ENCODE data around the gene ITPKC. TPM values are rescaled to one million over a fixed set of nuclear protein-coding genes. Genes with fewer than 3 reads are reported as not detected.
A peak's percentile ranks its signal among the peaks of the same experiment; 100 is the strongest.

The ITPKC gene
- total RNA-seq, 4 donors from 2014 or later, result 34.5 to 43.9 (median 38.9) TPM

GRCh38 chr19:40717880-40718773 is 1.2 kb downstream of the ITPKC start:
- Histone ChIP-seq H3K27ac (peak overlapping the region; percentile 89 to 99 (median 96)), H3K9me3 (no peaks in the 10 kb centered on the region), H3K27me3 (no peaks in the 10 kb centered on the region), H3K4me1 (peaks cover 0 to 56% (median 26%) of the 10 kb centered on the region in 4 donors), H3K36me3 (peaks cover 0 to 10% (median 0%) of the 10 kb centered on the region in 3 donors), H3K4me3 (peak overlapping the region; percentile 69 to 91 (median 81))
- TF ChIP-seq, protein P1, sequence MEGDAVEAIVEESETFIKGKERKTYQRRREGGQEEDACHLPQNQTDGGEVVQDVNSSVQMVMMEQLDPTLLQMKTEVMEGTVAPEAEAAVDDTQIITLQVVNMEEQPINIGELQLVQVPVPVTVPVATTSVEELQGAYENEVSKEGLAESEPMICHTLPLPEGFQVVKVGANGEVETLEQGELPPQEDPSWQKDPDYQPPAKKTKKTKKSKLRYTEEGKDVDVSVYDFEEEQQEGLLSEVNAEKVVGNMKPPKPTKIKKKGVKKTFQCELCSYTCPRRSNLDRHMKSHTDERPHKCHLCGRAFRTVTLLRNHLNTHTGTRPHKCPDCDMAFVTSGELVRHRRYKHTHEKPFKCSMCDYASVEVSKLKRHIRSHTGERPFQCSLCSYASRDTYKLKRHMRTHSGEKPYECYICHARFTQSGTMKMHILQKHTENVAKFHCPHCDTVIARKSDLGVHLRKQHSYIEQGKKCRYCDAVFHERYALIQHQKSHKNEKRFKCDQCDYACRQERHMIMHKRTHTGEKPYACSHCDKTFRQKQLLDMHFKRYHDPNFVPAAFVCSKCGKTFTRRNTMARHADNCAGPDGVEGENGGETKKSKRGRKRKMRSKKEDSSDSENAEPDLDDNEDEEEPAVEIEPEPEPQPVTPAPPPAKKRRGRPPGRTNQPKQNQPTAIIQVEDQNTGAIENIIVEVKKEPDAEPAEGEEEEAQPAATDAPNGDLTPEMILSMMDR (IDR thresholded peaks at IDR 0.05), result no peak
- no peak for TF ChIP-seq POLR2A (IDR thresholded peaks at IDR 0.05)
- DNase-seq, result peak; percentile 23 to 74 (median 64)

DNA sequence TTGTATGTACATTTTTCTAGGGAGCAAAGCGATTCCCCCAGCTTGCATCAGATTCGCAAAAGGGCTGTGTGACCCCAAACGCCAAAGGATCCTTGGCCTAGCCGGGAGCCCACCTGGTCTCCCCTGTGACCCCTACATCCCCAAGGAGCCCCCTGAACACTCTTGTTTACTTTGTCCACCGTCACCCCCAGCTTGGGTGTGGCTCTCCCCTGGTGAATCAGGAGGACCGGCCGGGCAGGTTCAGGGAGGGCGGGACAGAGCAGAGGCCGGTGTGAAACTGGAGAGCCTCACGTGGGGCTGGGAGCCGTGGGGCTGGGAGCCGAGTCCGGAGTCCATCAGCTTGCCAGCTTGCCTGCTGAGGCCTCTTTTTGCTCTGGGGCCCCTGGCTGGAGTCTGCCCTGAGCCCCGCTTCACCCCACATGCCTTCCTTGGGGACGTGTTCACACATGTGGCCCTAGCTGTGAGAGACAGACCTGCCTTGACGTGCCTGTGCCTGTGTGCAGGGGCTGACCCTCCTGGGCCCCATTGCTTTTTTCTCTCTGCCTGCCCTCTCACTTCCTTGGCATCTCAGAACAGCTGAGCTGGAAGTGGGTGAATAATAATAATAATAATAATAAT is 2.0 kb downstream of the ITPKC start:
- Histone ChIP-seq H3K4me3 (peak overlapping the region; percentile 69 to 91 (median 81)), H3K27me3 (no peaks in the 10 kb centered on the region), H3K9me3 (no peaks in the 10 kb centered on the region), H3K36me3 (peaks cover 0 to 15% (median 0%) of the 10 kb centered on the region in 3 donors), H3K27ac (peak overlapping the region; percentile 89 to 99 (median 96)), H3K4me1 (peaks cover 0 to 52% (median 26%) of the 10 kb centered on the region in 4 donors)
- peak; percentile 63 to 84 for TF ChIP-seq POLR2A (IDR thresholded peaks at IDR 0.05)
- TF ChIP-seq, protein P1 (IDR thresholded peaks at IDR 0.05), result peak in 1 of 6 experiments; percentile 18
- DNase-seq, result peak; percentile 34 to 94 (median 94)

- peak overlapping the region; percentile 89 to 99 (median 96) for H3K27ac ChIP-seq
- H3K9me3 ChIP-seq, result no peaks in the 10 kb centered on the region
- TF ChIP-seq, protein P1 (IDR thresholded peaks at IDR 0.05), result no peak
- TF ChIP-seq POLR2A (IDR thresholded peaks at IDR 0.05), result no peak
- peak in 1 of 3 donors; percentile 47 for DNase-seq
- H3K4me3 ChIP-seq, result peak overlapping the region; percentile 69 to 91 (median 81)
- peaks cover 0 to 46% (median 23%) of the 10 kb centered on the region in 4 donors for H3K4me1 ChIP-seq
- no peaks in the 10 kb centered on the region for H3K27me3 ChIP-seq
- peaks cover 0 to 21% (median 0%) of the 10 kb centered on the region in 3 donors for H3K36me3 ChIP-seq
Measured at GRCh38 chr19:40719414-40719894, 2.5 kb downstream of the ITPKC start.

- no peak for DNase-seq
- H3K4me3 ChIP-seq, result peak overlapping the region in 1 of 4 donors; percentile 69
- TF ChIP-seq, protein P1 (IDR thresholded peaks at IDR 0.05), result no peak
- no peak for TF ChIP-seq POLR2A (IDR thresholded peaks at IDR 0.05)
- no peaks in the 10 kb centered on the region for H3K27me3 ChIP-seq
- no peaks in the 10 kb centered on the region for H3K9me3 ChIP-seq
- H3K4me1 ChIP-seq, result peaks cover 0 to 36% (median 16%) of the 10 kb centered on the region in 4 donors
- peak overlapping the region; percentile 47 to 99 (median 92) for H3K27ac ChIP-seq
- H3K36me3 ChIP-seq, result peaks cover 0 to 38% (median 0%) of the 10 kb centered on the region in 3 donors
Measured at GRCh38 chr19:40721140-40721486, 4.2 kb downstream of the ITPKC start.

- no peaks in the 10 kb centered on the region for H3K9me3 ChIP-seq
- no peak for DNase-seq
- peak overlapping the region in 2 of 4 donors; percentile 5 to 69 for H3K4me3 ChIP-seq
- H3K27ac ChIP-seq, result peak overlapping the region; percentile 17 to 99 (median 58)
- H3K4me1 ChIP-seq, result peaks cover 0 to 33% (median 13%) of the 10 kb centered on the region in 4 donors
- TF ChIP-seq POLR2A (IDR thresholded peaks at IDR 0.05), result no peak
- TF ChIP-seq, protein P1 (IDR thresholded peaks at IDR 0.05), result no peak
- no peaks in the 10 kb centered on the region for H3K27me3 ChIP-seq
- peaks cover 0 to 47% (median 0%) of the 10 kb centered on the region in 3 donors for H3K36me3 ChIP-seq
Measured at GRCh38 chr19:40721936-40722661, 5.2 kb downstream of the ITPKC start.
